A549 (cell line): ENCODE data around the gene SDR39U1. TPM values are rescaled to one million over a fixed set of nuclear protein-coding genes. Genes with fewer than 3 reads are reported as not detected.

Source experiments
- ATAC-seq, 2 experiments: fragments of 200-7000 bp in 1 of 2; fragments of >200 bp in 1 of 2; cut with Nextera tagmentation in 1 of 2; cut with Tn5 transposase in 1 of 2; 3 replicates each; pipeline versions ENCODE4 v1.8.0 to v1.9.1; 2018 to 2020; ENCODE audit warnings: mild to moderate bottlenecking in 1 of 2, moderate library complexity in 1 of 2
- CTCF ChIA-PET: fragments of 300-600 bp; sonication (Branson Sonifier 250); formaldehyde crosslinking; extraction: SDS; loops from one replicate; lab custom pipeline; 2021; ENCODE audit warnings: antibody characterized with exemption, inconsistent platforms; lab: Yijun Ruan, JAX
- POLR2A ChIA-PET: fragments of 350-600 bp; formaldehyde crosslinking; extraction: SDS; loops from one replicate; lab custom pipeline; 2021; ENCODE audit warnings: antibody characterized with exemption, inconsistent platforms; lab: Yijun Ruan, JAX
- DNase-seq, 2 experiments: peaks; one replicate each; pipeline versions ENCODE4 v3.0.0 to v3.0.0-alpha.2; 2011 to 2016; ENCODE audit warnings: low read depth in 1 of 2, low spot score in 1 of 2
- FAIRE-seq: peaks from 2 replicates; lab custom pipeline; 2011; peaks lifted over from hg19 to GRCh38; lab: Jason Lieb, UNC
- H3K27ac ChIP-seq, 2 experiments: fragments of >200 bp; sonication (Bioruptor Twin); formaldehyde crosslinking; 3 replicates each; pipeline ENCODE4 v1.5.1; 2016 to 2017
- H3K4me1 ChIP-seq: fragments of >200 bp; sonication (Bioruptor Twin); formaldehyde crosslinking; 3 replicates; pipeline ENCODE4 v1.6.1; 2016
- H3K4me2 ChIP-seq: fragments of >200 bp; sonication (Bioruptor Twin); formaldehyde crosslinking; 3 replicates; pipeline ENCODE4 v1.6.1; 2016
- H3K4me3 ChIP-seq: fragments of >200 bp; sonication (Bioruptor Twin); formaldehyde crosslinking; 3 replicates; pipeline ENCODE4 v1.5.1; 2016
- H3K9me3 ChIP-seq: fragments of >200 bp; sonication (Bioruptor Twin); formaldehyde crosslinking; 3 replicates; pipeline ENCODE4 v1.6.1; 2016
- BHLHE40 ChIP-seq: IDR thresholded peaks from 2 replicates; pipeline ENCODE4 v1.6.1; 2012; ENCODE audit warnings: low read depth, low read length, inconsistent platforms
- CBX2 ChIP-seq: fragments of 200-600 bp; sonication (generic); IDR thresholded peaks from 2 replicates; pipeline ENCODE4 v1.6.1; 2016; ENCODE audit warnings: low read depth, mild to moderate bottlenecking, borderline replicate concordance
- CHD2 ChIP-seq: fragments of 150-350 bp; IDR thresholded peaks from 2 replicates; pipeline ENCODE4 v1.6.1; 2014; ENCODE audit warnings: low read length; ENCODE audit not compliant: partially characterized antibody
- E2F6 ChIP-seq: IDR thresholded peaks from 2 replicates; pipeline ENCODE4 v1.6.1; 2012; ENCODE audit warnings: low read depth, borderline replicate concordance
- FOSL2 ChIP-seq, 2 experiments: fragments of 450-650 bp in 1 of 2; fragments of >200 bp in 1 of 2; sonication (Bioruptor Twin) in 1 of 2; formaldehyde crosslinking; IDR thresholded peaks; 2 replicates each; pipeline versions ENCODE4 v1.5.0 to v1.6.1; 2016 to 2020; ENCODE audit warnings: mild to moderate bottlenecking in 1 of 2, moderate library complexity in 1 of 2
- FOXS1 ChIP-seq: fragments of 250-450 bp; sonication (Bioruptor Pico); IDR thresholded peaks from 2 replicates; pipeline ENCODE4 v1.5.0; 2020; ENCODE audit warnings: mild to moderate bottlenecking, moderate library complexity
- GATA3 ChIP-seq: IDR thresholded peaks from 2 replicates; pipeline ENCODE4 v1.6.1; 2012; ENCODE audit warnings: borderline replicate concordance
- HEYL ChIP-seq: fragments of 250-450 bp; sonication (Bioruptor Pico); IDR thresholded peaks from 2 replicates; pipeline ENCODE4 v1.8.0; 2021; ENCODE audit warnings: mild to moderate bottlenecking, moderate library complexity
- HOXA7 ChIP-seq: fragments of 250-450 bp; sonication (Bioruptor Pico); IDR thresholded peaks from 2 replicates; pipeline ENCODE4 v1.5.0; 2020; ENCODE audit warnings: mild to moderate bottlenecking, moderate library complexity
- JUN ChIP-seq, 2 experiments: fragments of >200 bp; sonication (Bioruptor Twin); formaldehyde crosslinking; IDR thresholded peaks; 2 replicates in 1 of 2; 3 replicates in 1 of 2; pipeline ENCODE4 v1.6.1; 2016 to 2017
- JUNB ChIP-seq: fragments of >200 bp; sonication (Bioruptor Twin); formaldehyde crosslinking; IDR thresholded peaks from 2 replicates; pipeline ENCODE4 v1.6.1; 2016
- MAFK ChIP-seq: fragments of 450-650 bp; IDR thresholded peaks from 2 replicates; pipeline ENCODE4 v1.6.1; 2014; ENCODE audit not compliant: partially characterized antibody
- MAX ChIP-seq: IDR thresholded peaks from 2 replicates; pipeline ENCODE4 v1.6.1; 2012
- MYC ChIP-seq: IDR thresholded peaks from 2 replicates; pipeline ENCODE4 v1.6.1; 2012; ENCODE audit warnings: mild to moderate bottlenecking, inconsistent platforms, low read length, improper control_type of control experiment, borderline replicate concordance
- PHF8 ChIP-seq: fragments of 200-600 bp; sonication (generic); IDR thresholded peaks from 2 replicates; pipeline ENCODE4 v1.6.1; 2016; ENCODE audit warnings: low read depth, mild to moderate bottlenecking, antibody characterized with exemption, moderate library complexity, borderline replicate concordance
- SREBF2 ChIP-seq: fragments of 450-650 bp; IDR thresholded peaks from 2 replicates; pipeline ENCODE4 v1.6.1; 2014; ENCODE audit warnings: mild to moderate bottlenecking, moderate library complexity
- TP53 ChIP-seq: fragments of 250-450 bp; sonication (Bioruptor Pico); IDR thresholded peaks from 2 replicates; pipeline ENCODE4 v1.5.0; 2021; ENCODE audit warnings: mild to moderate bottlenecking, moderate library complexity
- ZSCAN20 ChIP-seq: fragments of 250-450 bp; sonication (Bioruptor Pico); IDR thresholded peaks from 2 replicates; pipeline ENCODE4 v1.8.0; 2022; ENCODE audit warnings: mild to moderate bottlenecking, moderate library complexity
- WGBS: methylation state at CpG from one replicate; pipeline ENCODE4 v1.1.6; 2017; ENCODE audit errors: missing lambda C conversion rate; 5-methylcytosine and 5-hydroxymethylcytosine counted together
- polyA plus RNA-seq, 4 experiments: library from polyadenylated mRNA; depleted of rRNA in 3 of 4; stranded (reverse); fragments of >200 nt; fragmentation: RNase III in 1 of 4; extraction: RNeasy Plus Mini Kit Qiagen cat#74134 plus additional on column Dnase treatment in 1 of 4; gene quantifications; 2 replicates in 3 of 4; 3 replicates in 1 of 4; pipeline ENCODE4 v1.2.3, GENCODE V29; 2011 to 2017
- TF ChIP-seq, protein P1 (sequence below): fragments of 200-600 bp; sonication (generic); IDR thresholded peaks from 2 replicates; pipeline ENCODE4 v1.6.1; 2016; ENCODE audit warnings: antibody characterized with exemption, mild to moderate bottlenecking, moderate library complexity
- TF ChIP-seq, protein P2 (sequence below): IDR thresholded peaks from 2 replicates; pipeline ENCODE4 v1.6.1; 2012
- TF ChIP-seq, protein P3 (sequence below): fragments of >200 bp; sonication (Bioruptor Twin); formaldehyde crosslinking; IDR thresholded peaks from 2 replicates; pipeline ENCODE4 v1.6.1; 2016
- TF ChIP-seq, protein P4 (sequence below): fragments of >200 bp; sonication (Bioruptor Twin); formaldehyde crosslinking; IDR thresholded peaks from 3 replicates; pipeline ENCODE4 v1.5.1; 2016
- TF ChIP-seq, protein P5 (sequence below): fragments of 450-650 bp; IDR thresholded peaks from 2 replicates; pipeline ENCODE4 v1.6.1; 2014; ENCODE audit warnings: antibody characterized with exemption

The SDR39U1 gene
- polyA plus RNA-seq, 2 of the 4 experiments (the other 2 are of a cell fraction): 57.3 to 61.1 TPM

GRCh38 chr14:24427537-24428508 lies 14.8 kb downstream of the SDR39U1 start:
- CTCF ChIA-PET: interaction anchor here (0.6 to 18.0 kb wide), 6 partner anchors 8 to 108 kb away, joined by 3 to 1142 read pairs (median 21); partner anchors contain the start of genes ADCY4, CIDEB, DHRS1 and LTB4R
- Histone ChIP-seq H3K4me3 (no peak overlapping the region), H3K4me1 (peaks cover 25% of the 10 kb centered on the region), H3K27ac (no peak overlapping the region), H3K9me3 (no peaks in the 10 kb centered on the region), H3K4me2 (no peak overlapping the region)
- POLR2A ChIA-PET: no interaction called here
- DNase-seq (no peak), ATAC-seq (no peak), FAIRE-seq (no peak)
- TF ChIP-seq, protein P1, sequence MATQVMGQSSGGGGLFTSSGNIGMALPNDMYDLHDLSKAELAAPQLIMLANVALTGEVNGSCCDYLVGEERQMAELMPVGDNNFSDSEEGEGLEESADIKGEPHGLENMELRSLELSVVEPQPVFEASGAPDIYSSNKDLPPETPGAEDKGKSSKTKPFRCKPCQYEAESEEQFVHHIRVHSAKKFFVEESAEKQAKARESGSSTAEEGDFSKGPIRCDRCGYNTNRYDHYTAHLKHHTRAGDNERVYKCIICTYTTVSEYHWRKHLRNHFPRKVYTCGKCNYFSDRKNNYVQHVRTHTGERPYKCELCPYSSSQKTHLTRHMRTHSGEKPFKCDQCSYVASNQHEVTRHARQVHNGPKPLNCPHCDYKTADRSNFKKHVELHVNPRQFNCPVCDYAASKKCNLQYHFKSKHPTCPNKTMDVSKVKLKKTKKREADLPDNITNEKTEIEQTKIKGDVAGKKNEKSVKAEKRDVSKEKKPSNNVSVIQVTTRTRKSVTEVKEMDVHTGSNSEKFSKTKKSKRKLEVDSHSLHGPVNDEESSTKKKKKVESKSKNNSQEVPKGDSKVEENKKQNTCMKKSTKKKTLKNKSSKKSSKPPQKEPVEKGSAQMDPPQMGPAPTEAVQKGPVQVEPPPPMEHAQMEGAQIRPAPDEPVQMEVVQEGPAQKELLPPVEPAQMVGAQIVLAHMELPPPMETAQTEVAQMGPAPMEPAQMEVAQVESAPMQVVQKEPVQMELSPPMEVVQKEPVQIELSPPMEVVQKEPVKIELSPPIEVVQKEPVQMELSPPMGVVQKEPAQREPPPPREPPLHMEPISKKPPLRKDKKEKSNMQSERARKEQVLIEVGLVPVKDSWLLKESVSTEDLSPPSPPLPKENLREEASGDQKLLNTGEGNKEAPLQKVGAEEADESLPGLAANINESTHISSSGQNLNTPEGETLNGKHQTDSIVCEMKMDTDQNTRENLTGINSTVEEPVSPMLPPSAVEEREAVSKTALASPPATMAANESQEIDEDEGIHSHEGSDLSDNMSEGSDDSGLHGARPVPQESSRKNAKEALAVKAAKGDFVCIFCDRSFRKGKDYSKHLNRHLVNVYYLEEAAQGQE: no peak
- TF ChIP-seq PHF8 (no peak), MAFK (no peak), ZSCAN20 (CRISPR knock-in tag) (no peak), FOSL2 (IDR thresholded peaks at IDR 0.05) (no peak), FOSL2 (CRISPR knock-in tag; IDR thresholded peaks at IDR 0.05) (no peak), JUN (IDR thresholded peaks at IDR 0.05) (no peak), CBX2 (no peak), HEYL (no peak), TP53 (CRISPR knock-in tag) (no peak), JUNB (no peak), CHD2 (no peak), GATA3 (no peak)
- TF ChIP-seq, protein P2, sequence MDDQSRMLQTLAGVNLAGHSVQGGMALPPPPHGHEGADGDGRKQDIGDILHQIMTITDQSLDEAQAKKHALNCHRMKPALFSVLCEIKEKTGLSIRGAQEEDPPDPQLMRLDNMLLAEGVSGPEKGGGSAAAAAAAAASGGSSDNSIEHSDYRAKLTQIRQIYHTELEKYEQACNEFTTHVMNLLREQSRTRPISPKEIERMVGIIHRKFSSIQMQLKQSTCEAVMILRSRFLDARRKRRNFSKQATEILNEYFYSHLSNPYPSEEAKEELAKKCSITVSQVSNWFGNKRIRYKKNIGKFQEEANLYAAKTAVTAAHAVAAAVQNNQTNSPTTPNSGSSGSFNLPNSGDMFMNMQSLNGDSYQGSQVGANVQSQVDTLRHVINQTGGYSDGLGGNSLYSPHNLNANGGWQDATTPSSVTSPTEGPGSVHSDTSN: no peak
- TF ChIP-seq, protein P3, sequence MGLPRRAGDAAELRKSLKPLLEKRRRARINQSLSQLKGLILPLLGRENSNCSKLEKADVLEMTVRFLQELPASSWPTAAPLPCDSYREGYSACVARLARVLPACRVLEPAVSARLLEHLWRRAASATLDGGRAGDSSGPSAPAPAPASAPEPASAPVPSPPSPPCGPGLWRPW: no peak
- 93% methylated on average over 12 of the region's 18 CpGs for WGBS

GRCh38 chr14:24426912-24427536 lies 15.6 kb downstream of the SDR39U1 start:
- H3K4me3 ChIP-seq: no peak overlapping the region
- no peak overlapping the region for H3K27ac ChIP-seq
- peaks cover 25% of the 10 kb centered on the region for H3K4me1 ChIP-seq
- H3K9me3 ChIP-seq: no peaks in the 10 kb centered on the region
- no peak overlapping the region for H3K4me2 ChIP-seq
- no peak for FAIRE-seq
- DNase-seq: no peak
- CTCF ChIA-PET: interaction anchor here (0.6 to 18.0 kb wide), 6 partner anchors 9 to 108 kb away, joined by 3 to 1142 read pairs (median 21); partner anchors contain the start of genes ADCY4, CIDEB, DHRS1 and LTB4R
- 87% methylated on average over 8 of the region's 8 CpGs for WGBS
- POLR2A ChIA-PET: no interaction called here
- no peak for ATAC-seq
- TF ChIP-seq, protein P4, sequence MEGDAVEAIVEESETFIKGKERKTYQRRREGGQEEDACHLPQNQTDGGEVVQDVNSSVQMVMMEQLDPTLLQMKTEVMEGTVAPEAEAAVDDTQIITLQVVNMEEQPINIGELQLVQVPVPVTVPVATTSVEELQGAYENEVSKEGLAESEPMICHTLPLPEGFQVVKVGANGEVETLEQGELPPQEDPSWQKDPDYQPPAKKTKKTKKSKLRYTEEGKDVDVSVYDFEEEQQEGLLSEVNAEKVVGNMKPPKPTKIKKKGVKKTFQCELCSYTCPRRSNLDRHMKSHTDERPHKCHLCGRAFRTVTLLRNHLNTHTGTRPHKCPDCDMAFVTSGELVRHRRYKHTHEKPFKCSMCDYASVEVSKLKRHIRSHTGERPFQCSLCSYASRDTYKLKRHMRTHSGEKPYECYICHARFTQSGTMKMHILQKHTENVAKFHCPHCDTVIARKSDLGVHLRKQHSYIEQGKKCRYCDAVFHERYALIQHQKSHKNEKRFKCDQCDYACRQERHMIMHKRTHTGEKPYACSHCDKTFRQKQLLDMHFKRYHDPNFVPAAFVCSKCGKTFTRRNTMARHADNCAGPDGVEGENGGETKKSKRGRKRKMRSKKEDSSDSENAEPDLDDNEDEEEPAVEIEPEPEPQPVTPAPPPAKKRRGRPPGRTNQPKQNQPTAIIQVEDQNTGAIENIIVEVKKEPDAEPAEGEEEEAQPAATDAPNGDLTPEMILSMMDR: no peak
- TF ChIP-seq HEYL: no peak
- TF ChIP-seq, protein P5, sequence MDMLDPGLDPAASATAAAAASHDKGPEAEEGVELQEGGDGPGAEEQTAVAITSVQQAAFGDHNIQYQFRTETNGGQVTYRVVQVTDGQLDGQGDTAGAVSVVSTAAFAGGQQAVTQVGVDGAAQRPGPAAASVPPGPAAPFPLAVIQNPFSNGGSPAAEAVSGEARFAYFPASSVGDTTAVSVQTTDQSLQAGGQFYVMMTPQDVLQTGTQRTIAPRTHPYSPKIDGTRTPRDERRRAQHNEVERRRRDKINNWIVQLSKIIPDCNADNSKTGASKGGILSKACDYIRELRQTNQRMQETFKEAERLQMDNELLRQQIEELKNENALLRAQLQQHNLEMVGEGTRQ: no peak
- no peak for TF ChIP-seq MYC
- TF ChIP-seq HOXA7: no peak
- no peak for TF ChIP-seq MAX
- TF ChIP-seq, protein P2: no peak
- TF ChIP-seq, protein P3: no peak
- TF ChIP-seq JUN (IDR thresholded peaks at IDR 0.05): no peak
- no peak for TF ChIP-seq E2F6
- TF ChIP-seq SREBF2: no peak
- TF ChIP-seq BHLHE40: no peak
- TF ChIP-seq FOXS1 (CRISPR knock-in tag): no peak
